ENCODE results near the gene MAEL. TPM values are rescaled to one million over a fixed set of nuclear protein-coding genes. Genes with fewer than 3 reads are reported as not detected.
A peak's percentile ranks its signal among the peaks of the same experiment; 100 is the strongest.

MAEL gene
- total and polyA plus RNA-seq, 2 experiments from 2014 or later = 0.76 to 0.95 TPM

DNA sequence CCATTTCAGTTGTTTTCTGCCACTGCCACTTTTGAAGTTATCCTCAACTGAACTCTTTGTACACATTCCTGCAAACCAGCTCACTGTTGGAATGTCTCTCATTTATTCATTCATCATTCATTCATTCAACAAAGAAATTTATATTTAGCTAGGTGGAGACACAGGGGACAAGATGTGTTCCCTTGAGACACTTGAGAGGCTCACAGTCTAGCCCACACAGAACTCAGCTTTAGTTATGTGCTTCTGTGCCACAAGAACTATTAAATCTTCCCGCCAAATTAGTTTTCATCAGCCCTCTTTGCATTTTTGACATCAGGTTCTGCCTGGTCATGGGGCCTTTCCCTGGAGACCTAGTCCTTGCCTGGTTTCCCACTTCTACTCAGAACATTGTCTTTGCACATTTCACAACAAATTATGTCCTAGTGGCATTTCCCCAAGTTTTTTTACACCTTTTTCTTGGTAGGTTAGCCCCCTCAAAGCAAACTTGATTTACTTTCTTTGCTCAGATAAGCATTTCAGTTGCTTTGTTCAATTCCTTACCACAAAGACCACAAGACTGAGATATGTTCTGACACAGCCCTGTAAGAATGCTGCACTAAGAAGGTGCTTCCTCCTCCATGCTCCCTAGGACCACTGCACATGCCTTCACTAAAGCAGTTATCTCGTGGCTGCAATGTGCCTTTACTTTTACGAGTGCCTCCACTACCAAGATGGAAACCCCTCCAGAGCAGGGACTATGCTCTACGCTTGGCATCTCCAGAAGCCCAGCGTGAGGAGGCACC is 44.7 kb upstream of the MAEL start:
- Mint-ChIP-seq H3K36me3 (ENCODE audit: low read depth) (no peaks in the 10 kb centered on the region), H3K27me3 (ENCODE audit: insufficient read depth, low read depth, poor library complexity) (peaks cover 22% of the 10 kb centered on the region), H3K9me3 (no peaks in the 10 kb centered on the region), H3K27ac (no peak overlapping the region), H3K4me3 (no peak overlapping the region), H3K4me1 (peaks cover 11% of the 10 kb centered on the region)
- H3K9me2 ChIP-seq (ENCODE audit: insufficient read depth) = no peaks in the 10 kb centered on the region
- H3F3A ChIP-seq (replicated peaks; ENCODE audit: low read depth) = no peaks in the 10 kb centered on the region
- no peaks in the 10 kb centered on the region for H4K20me1 ChIP-seq (replicated peaks; ENCODE audit: insufficient read depth)
- H3K4me2 ChIP-seq = no peak overlapping the region
- DNase-seq (ENCODE audit: low spot score) (no peak), ATAC-seq (no peak)
- no peaks in the 10 kb centered on the region for H3K79me2 ChIP-seq (replicated peaks; ENCODE audit: insufficient read depth)
- 0 out of 2 replicates have a peak, but pooled peaks cover 6% of the 10 kb centered on the region for H3K4me1 ChIP-seq (ENCODE audit: insufficient read depth)
- TF ChIP-seq ETS1 (IDR thresholded peaks at IDR 0.05) (no peak), JUNB (IDR thresholded peaks at IDR 0.05; ENCODE audit: unreplicated experiment) (no peak), ZNF114 (CRISPR knock-in tag; IDR thresholded peaks at IDR 0.05) (no peak), EZH2 (IDR thresholded peaks at IDR 0.05; ENCODE audit: low read depth, unreplicated experiment) (no peak), STAT1 (IDR thresholded peaks at IDR 0.05; ENCODE audit: unreplicated experiment) (no peak), NANOG (IDR thresholded peaks at IDR 0.05; ENCODE audit: borderline replicate concordance) (no peak)
- H2AFZ ChIP-seq = no peak overlapping the region
- no peak overlapping the region for H3K27ac ChIP-seq (ENCODE audit: low read depth)
- H3K36me3 ChIP-seq (ENCODE audit: insufficient read depth) = no peaks in the 10 kb centered on the region
- peaks cover 41% of the 10 kb centered on the region for H3K27me3 ChIP-seq (ENCODE audit: insufficient read depth)
- no peak overlapping the region for H3K4me3 ChIP-seq

GRCh38 chr1:166947398-166948043 is 41.6 kb upstream of the MAEL start:
- H3K27me3 ChIP-seq (ENCODE audit: insufficient read depth) = peaks cover 42% of the 10 kb centered on the region
- no peaks in the 10 kb centered on the region for H4K20me1 ChIP-seq (replicated peaks; ENCODE audit: insufficient read depth)
- H3K9me3 Mint-ChIP-seq = no peaks in the 10 kb centered on the region
- peak overlapping the region; percentile 67 for H3K4me3 Mint-ChIP-seq
- peaks cover 35% of the 10 kb centered on the region for H3K4me1 Mint-ChIP-seq
- DNase-seq (ENCODE audit: low spot score) (peak; percentile 73), ATAC-seq (peak; percentile 84)
- peaks cover 33% of the 10 kb centered on the region for H3K4me1 ChIP-seq (ENCODE audit: insufficient read depth)
- no peak overlapping the region for H3K27ac ChIP-seq (ENCODE audit: low read depth)
- peaks cover 24% of the 10 kb centered on the region for H3K27me3 Mint-ChIP-seq (ENCODE audit: insufficient read depth, low read depth, poor library complexity)
- peak overlapping the region; percentile 99 for H2AFZ ChIP-seq
- H3K79me2 ChIP-seq (replicated peaks; ENCODE audit: insufficient read depth) = no peaks in the 10 kb centered on the region
- no peaks in the 10 kb centered on the region for H3F3A ChIP-seq (replicated peaks; ENCODE audit: low read depth)
- H3K36me3 Mint-ChIP-seq (ENCODE audit: low read depth) = no peaks in the 10 kb centered on the region
- H3K4me3 ChIP-seq = peak overlapping the region; percentile 60
- no peak overlapping the region for H3K27ac Mint-ChIP-seq
- H3K9me2 ChIP-seq (ENCODE audit: insufficient read depth) = no peaks in the 10 kb centered on the region; the same call in 1 of the 2 replicates
- peak overlapping the region; percentile 88 for H3K4me2 ChIP-seq
- no peaks in the 10 kb centered on the region for H3K36me3 ChIP-seq (ENCODE audit: insufficient read depth)
- TF ChIP-seq, protein P1, sequence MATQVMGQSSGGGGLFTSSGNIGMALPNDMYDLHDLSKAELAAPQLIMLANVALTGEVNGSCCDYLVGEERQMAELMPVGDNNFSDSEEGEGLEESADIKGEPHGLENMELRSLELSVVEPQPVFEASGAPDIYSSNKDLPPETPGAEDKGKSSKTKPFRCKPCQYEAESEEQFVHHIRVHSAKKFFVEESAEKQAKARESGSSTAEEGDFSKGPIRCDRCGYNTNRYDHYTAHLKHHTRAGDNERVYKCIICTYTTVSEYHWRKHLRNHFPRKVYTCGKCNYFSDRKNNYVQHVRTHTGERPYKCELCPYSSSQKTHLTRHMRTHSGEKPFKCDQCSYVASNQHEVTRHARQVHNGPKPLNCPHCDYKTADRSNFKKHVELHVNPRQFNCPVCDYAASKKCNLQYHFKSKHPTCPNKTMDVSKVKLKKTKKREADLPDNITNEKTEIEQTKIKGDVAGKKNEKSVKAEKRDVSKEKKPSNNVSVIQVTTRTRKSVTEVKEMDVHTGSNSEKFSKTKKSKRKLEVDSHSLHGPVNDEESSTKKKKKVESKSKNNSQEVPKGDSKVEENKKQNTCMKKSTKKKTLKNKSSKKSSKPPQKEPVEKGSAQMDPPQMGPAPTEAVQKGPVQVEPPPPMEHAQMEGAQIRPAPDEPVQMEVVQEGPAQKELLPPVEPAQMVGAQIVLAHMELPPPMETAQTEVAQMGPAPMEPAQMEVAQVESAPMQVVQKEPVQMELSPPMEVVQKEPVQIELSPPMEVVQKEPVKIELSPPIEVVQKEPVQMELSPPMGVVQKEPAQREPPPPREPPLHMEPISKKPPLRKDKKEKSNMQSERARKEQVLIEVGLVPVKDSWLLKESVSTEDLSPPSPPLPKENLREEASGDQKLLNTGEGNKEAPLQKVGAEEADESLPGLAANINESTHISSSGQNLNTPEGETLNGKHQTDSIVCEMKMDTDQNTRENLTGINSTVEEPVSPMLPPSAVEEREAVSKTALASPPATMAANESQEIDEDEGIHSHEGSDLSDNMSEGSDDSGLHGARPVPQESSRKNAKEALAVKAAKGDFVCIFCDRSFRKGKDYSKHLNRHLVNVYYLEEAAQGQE (IDR thresholded peaks at IDR 0.05; ENCODE audit: unreplicated experiment) = no peak
- no peak for TF ChIP-seq ZNF331 (CRISPR knock-in tag; IDR thresholded peaks at IDR 0.05; ENCODE audit: low read depth)
- TF ChIP-seq, protein P2, sequence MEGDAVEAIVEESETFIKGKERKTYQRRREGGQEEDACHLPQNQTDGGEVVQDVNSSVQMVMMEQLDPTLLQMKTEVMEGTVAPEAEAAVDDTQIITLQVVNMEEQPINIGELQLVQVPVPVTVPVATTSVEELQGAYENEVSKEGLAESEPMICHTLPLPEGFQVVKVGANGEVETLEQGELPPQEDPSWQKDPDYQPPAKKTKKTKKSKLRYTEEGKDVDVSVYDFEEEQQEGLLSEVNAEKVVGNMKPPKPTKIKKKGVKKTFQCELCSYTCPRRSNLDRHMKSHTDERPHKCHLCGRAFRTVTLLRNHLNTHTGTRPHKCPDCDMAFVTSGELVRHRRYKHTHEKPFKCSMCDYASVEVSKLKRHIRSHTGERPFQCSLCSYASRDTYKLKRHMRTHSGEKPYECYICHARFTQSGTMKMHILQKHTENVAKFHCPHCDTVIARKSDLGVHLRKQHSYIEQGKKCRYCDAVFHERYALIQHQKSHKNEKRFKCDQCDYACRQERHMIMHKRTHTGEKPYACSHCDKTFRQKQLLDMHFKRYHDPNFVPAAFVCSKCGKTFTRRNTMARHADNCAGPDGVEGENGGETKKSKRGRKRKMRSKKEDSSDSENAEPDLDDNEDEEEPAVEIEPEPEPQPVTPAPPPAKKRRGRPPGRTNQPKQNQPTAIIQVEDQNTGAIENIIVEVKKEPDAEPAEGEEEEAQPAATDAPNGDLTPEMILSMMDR (conservative IDR thresholded peaks at IDR 0.05; ENCODE audit: low read depth in 2 of 2) = no peak
